SU-DHL-6 (cell line): ENCODE results near the gene IFI27.

Experiments used
- EZH2phosphoT487 ChIP-seq: fragments of 200-600 bp; sonication (generic), shearing (Covaris generic); conservative IDR thresholded peaks from 2 replicates; pipeline ENCODE4 v1.6.1; 2018; ENCODE audit warnings: mild to moderate bottlenecking, antibody characterized with exemption, low read length, moderate library complexity, mixed read lengths
- TF ChIP-seq, protein P1 (sequence below): fragments of 200-600 bp; sonication (generic); IDR thresholded peaks from one replicate; pipeline ENCODE4 v1.5.1; 2017; ENCODE audit warnings: antibody characterized with exemption, mild to moderate bottlenecking, low read length, moderate library complexity; ENCODE audit not compliant: insufficient read depth, poor library complexity, severe bottlenecking

DNA sequence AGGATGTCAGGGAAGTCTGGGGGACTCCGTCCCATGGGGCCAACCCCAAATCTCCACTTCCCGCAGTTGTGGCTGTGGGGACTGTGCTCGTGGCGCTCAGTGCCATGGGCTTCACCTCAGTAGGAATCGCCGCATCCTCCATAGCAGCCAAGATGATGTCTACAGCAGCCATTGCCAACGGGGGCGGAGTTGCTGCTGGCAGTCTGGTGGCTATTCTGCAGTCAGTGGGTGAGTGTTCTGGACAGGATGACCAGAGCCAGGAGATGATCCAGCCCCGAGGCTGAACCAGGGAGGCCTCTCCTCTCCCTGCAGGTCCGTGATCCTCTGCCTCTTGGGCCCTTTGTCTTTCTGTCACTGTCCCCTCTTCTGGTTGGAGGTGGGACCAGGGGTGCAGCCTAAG lies 8.8 kb upstream of the IFI27 start:
- TF ChIP-seq, protein P1, sequence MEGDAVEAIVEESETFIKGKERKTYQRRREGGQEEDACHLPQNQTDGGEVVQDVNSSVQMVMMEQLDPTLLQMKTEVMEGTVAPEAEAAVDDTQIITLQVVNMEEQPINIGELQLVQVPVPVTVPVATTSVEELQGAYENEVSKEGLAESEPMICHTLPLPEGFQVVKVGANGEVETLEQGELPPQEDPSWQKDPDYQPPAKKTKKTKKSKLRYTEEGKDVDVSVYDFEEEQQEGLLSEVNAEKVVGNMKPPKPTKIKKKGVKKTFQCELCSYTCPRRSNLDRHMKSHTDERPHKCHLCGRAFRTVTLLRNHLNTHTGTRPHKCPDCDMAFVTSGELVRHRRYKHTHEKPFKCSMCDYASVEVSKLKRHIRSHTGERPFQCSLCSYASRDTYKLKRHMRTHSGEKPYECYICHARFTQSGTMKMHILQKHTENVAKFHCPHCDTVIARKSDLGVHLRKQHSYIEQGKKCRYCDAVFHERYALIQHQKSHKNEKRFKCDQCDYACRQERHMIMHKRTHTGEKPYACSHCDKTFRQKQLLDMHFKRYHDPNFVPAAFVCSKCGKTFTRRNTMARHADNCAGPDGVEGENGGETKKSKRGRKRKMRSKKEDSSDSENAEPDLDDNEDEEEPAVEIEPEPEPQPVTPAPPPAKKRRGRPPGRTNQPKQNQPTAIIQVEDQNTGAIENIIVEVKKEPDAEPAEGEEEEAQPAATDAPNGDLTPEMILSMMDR: no peak
- TF ChIP-seq EZH2phosphoT487: no peak
